Caco-2 (cell line): ENCODE data around the gene RABL6. TPM values are rescaled to one million over a fixed set of nuclear protein-coding genes. Genes with fewer than 3 reads are reported as not detected.
A peak's percentile ranks its signal among the peaks of the same experiment; 100 is the strongest.

Source experiments
- Bru-seq: library from RNA; stranded (reverse); fragments of 400-500 nt; gene quantifications from one replicate; lab custom pipeline; 2021; lab: Mats Ljungman, UMichigan
- BruChase-seq, 2 experiments: library from RNA; stranded (reverse); fragments of 400-500 nt; gene quantifications; one replicate each; lab custom pipeline; 2021; lab: Mats Ljungman, UMichigan
- BruUV-seq: library from RNA; stranded (reverse); fragments of 400-500 nt; replicated peaks from 2 replicates; lab custom pipeline; 2021; lab: Mats Ljungman, UMichigan
- CTCF ChIA-PET: fragments of 300-600 bp; sonication (Branson Sonifier 250); formaldehyde crosslinking; loops from one replicate; lab custom pipeline; 2022; ENCODE audit warnings: antibody characterized with exemption; lab: Charles Lee
- POLR2A ChIA-PET: fragments of 300-600 bp; sonication (Branson Sonifier 250); formaldehyde crosslinking; loops from one replicate; lab custom pipeline; 2022; ENCODE audit warnings: antibody characterized with exemption; lab: Charles Lee
- DNase-seq, 2 experiments: peaks; one replicate each; pipeline versions ENCODE4 v3.0.0 to v3.0.0-alpha.2; 2020 to 2022
- H3K27me3 ChIP-seq: replicated peaks from 2 replicates; pipeline ENCODE4 v1.6.0; 2011; ENCODE audit warnings: low read length; ENCODE audit not compliant: control insufficient read depth, insufficient read depth
- H3K36me3 ChIP-seq: 2 replicates; pipeline ENCODE4 v1.5.1; 2011; ENCODE audit warnings: low read length; ENCODE audit not compliant: control insufficient read depth, insufficient read depth
- H3K4me1 ChIP-seq: fragments of 250-450 bp; sonication (Bioruptor Pico); 2 replicates; pipeline ENCODE4 v1.5.1; 2020; ENCODE audit warnings: mild to moderate bottlenecking
- H3K4me3 ChIP-seq: 2 replicates; pipeline ENCODE4 v1.5.1; 2011; ENCODE audit warnings: low read depth, mild to moderate bottlenecking, control low read depth, low read length
- H3K9me3 ChIP-seq: fragments of 250-450 bp; sonication (Bioruptor Pico); 2 replicates; pipeline ENCODE4 v1.5.1; 2020; ENCODE audit warnings: mild to moderate bottlenecking, moderate library complexity
- H3K27ac Mint-ChIP-seq: one replicate; pipeline ENCODE4 v1.8.0; 2022; ENCODE audit warnings: mixed read lengths; ENCODE audit not compliant: unreplicated experiment
- H3K27me3 Mint-ChIP-seq: one replicate; pipeline ENCODE4 v1.8.0; 2022; ENCODE audit warnings: mixed read lengths; ENCODE audit not compliant: insufficient read depth, unreplicated experiment
- H3K36me3 Mint-ChIP-seq: one replicate; pipeline ENCODE4 v1.8.0; 2022; ENCODE audit warnings: mild to moderate bottlenecking, mixed read lengths; ENCODE audit not compliant: insufficient read depth, unreplicated experiment
- H3K4me1 Mint-ChIP-seq: one replicate; pipeline ENCODE4 v1.8.0; 2022; ENCODE audit warnings: low read depth, mixed read lengths; ENCODE audit not compliant: unreplicated experiment
- H3K4me3 Mint-ChIP-seq: one replicate; pipeline ENCODE4 v1.8.0; 2022; ENCODE audit warnings: mild to moderate bottlenecking, moderate library complexity, mixed read lengths; ENCODE audit not compliant: unreplicated experiment
- H3K9me3 Mint-ChIP-seq: one replicate; pipeline ENCODE4 v1.8.0; 2022; ENCODE audit warnings: mixed read lengths; ENCODE audit not compliant: unreplicated experiment
- CTCF ChIP-seq, 2 experiments: fragments of 200-600 bp in 1 of 2; IDR thresholded peaks; 1 replicate in 1 of 2; 2 replicates in 1 of 2; pipeline versions ENCODE4 v1.5.1 to v1.8.0; 2011 to 2022; ENCODE audit warnings: antibody characterized with exemption in 1 of 2, control low read depth in 1 of 2, inconsistent platforms in 1 of 2, low read depth in 1 of 2, low read length in 1 of 2, mild to moderate bottlenecking in 1 of 2, moderate library complexity in 1 of 2; ENCODE audit not compliant: insufficient read depth in 1 of 2, severe bottlenecking in 1 of 2, unreplicated experiment in 1 of 2
- intact Hi-C: fragments of 100-400 bp; cut with micrococcal nuclease; formaldehyde crosslinking; loops from one replicate; pipeline ENCODE4 v1.10.0; 2022; ENCODE audit not compliant: unreplicated experiment
- long read RNA-seq: library from polyadenylated mRNA; stranded (forward); transcript quantifications from one replicate; pipeline ENCODE4 v2.0.0, GENCODE V29; 2022
- total RNA-seq: library from RNA; stranded (reverse); gene quantifications from 2 replicates; pipeline ENCODE4 v1.2.3, GENCODE V29; 2022

RABL6 gene
- total RNA-seq: 134 and 138 TPM in 2 replicates
- Bru-seq, nascent RNA: percentile 70 among the genes with signal in this experiment
- BruChase-seq, experiment 1, labeled RNA remaining after a 2-hour chase: percentile 84 among the genes with signal in this experiment
- percentile 92 among the genes with signal in this experiment for BruChase-seq, experiment 2, labeled RNA remaining after a 6-hour chase
- long read RNA-seq, transcript RABL6-201 (15 exons, 3,091 nt): major isoform, 52 of 163 reads
- long read RNA-seq, partial matches to known transcripts: 93 of 163 reads
- long read RNA-seq, other reads (novel, unspliced or antisense): 13 of 163 reads

- TSS peak; percentile 62 for BruUV-seq
- H3K4me1 ChIP-seq: peaks cover 18% of the 10 kb centered on the region; the same call in 1 of the 2 replicates
These were observed at the start of gene RABL6 for GRCh38 chr9:136807281-136808074. Gene RABL6, plus strand, starts transcription at chr9:136807948. Its CDS starts 249 bp downstream, at chr9:136808197.

GRCh38 chr9:136759001-136759400 lies 48.7 kb upstream of the RABL6 start:
- no peaks in the 10 kb centered on the region for H3K36me3 ChIP-seq
- no peak for TF ChIP-seq CTCF (IDR thresholded peaks at IDR 0.05; ENCODE audit: insufficient read depth in 1 of 2, low read depth in 1 of 2, low read length in 1 of 2, severe bottlenecking in 1 of 2, unreplicated experiment in 1 of 2)
- CTCF ChIA-PET: no interaction called here
- no peaks in the 10 kb centered on the region for H3K9me3 ChIP-seq
- H3K4me3 Mint-ChIP-seq: no peak overlapping the region
- POLR2A ChIA-PET: no interaction called here
- H3K4me3 ChIP-seq: no peak overlapping the region
- H3K27me3 Mint-ChIP-seq: no peaks in the 10 kb centered on the region
- no peak overlapping the region for H3K27ac Mint-ChIP-seq
- intact Hi-C loops: no loop called here
- H3K9me3 Mint-ChIP-seq: no peaks in the 10 kb centered on the region
- no peaks in the 10 kb centered on the region for H3K36me3 Mint-ChIP-seq
- DNase-seq: no peak
- no peaks in the 10 kb centered on the region for H3K4me1 ChIP-seq
- BruUV-seq: no TSS peak
- no peaks in the 10 kb centered on the region for H3K27me3 ChIP-seq
- peaks cover 7% of the 10 kb centered on the region for H3K4me1 Mint-ChIP-seq

More at GRCh38 chr9:136807281-136808074, at the start of gene RABL6:
- ChIA-PET POLR2A (interaction anchor here (0.6 to 1.3 kb wide), 3 partner anchors 28 to 279 kb away, joined by 3 to 6 read pairs (median 3); partner anchors contain the start of genes MAN1B1 and SAPCD2), CTCF (interaction anchor here (0.7 to 1.4 kb wide), 3 partner anchors 35 to 81 kb away, joined by 3 to 5 read pairs (median 4); partner anchors contain the start of gene AJM1)
- Mint-ChIP-seq H3K36me3 (peaks cover 55% of the 10 kb centered on the region), H3K4me3 (peak within 1 kb of the TSS; percentile 75), H3K27ac (peak within 1 kb of the TSS; percentile 78), H3K27me3 (no peaks in the 10 kb centered on the region), H3K4me1 (peaks cover 6% of the 10 kb centered on the region), H3K9me3 (no peaks in the 10 kb centered on the region)
- Histone ChIP-seq H3K27me3 (no peaks in the 10 kb centered on the region), H3K4me3 (peak within 1 kb of the TSS; percentile 90), H3K9me3 (no peaks in the 10 kb centered on the region), H3K36me3 (peaks cover 3% of the 10 kb centered on the region)
- intact Hi-C loops: loop anchor here (5.0 kb wide), 1 partner anchor 40 kb away; the partner anchor contains the start of gene PHPT1
- peak; percentile 66 to 86 for DNase-seq
- no peak for TF ChIP-seq CTCF (IDR thresholded peaks at IDR 0.05; ENCODE audit: insufficient read depth in 1 of 2, low read depth in 1 of 2, low read length in 1 of 2, severe bottlenecking in 1 of 2, unreplicated experiment in 1 of 2)
